ENCODE results near the gene RASGRP3. TPM values are rescaled to one million over a fixed set of nuclear protein-coding genes. Genes with fewer than 3 reads are reported as not detected.

Gene RASGRP3
- total RNA-seq, 1 experiment from 2014 or later: 0.34 TPM

GRCh38 chr2:33435518-33435917, 40.9 kb upstream of the RASGRP3 start:
- ChIA-PET POLR2A (ENCODE audit: low non-redundant PET) (no interaction called here), CTCF (no interaction called here)
- H3K9me3 ChIP-seq (ENCODE audit: low read depth, low read length, poor library complexity, severe bottlenecking): no peaks in the 10 kb centered on the region
- no peaks in the 10 kb centered on the region for H3K27me3 ChIP-seq (replicated peaks; ENCODE audit: insufficient read depth, low read depth, low read length, poor library complexity)
- no peaks in the 10 kb centered on the region for H3K36me3 ChIP-seq (ENCODE audit: insufficient read depth, low read length, poor library complexity, severe bottlenecking)
- no peak for DNase-seq (ENCODE audit: low spot score)
- BruUV-seq (replicated peaks): no TSS peak
- H3K4me1 ChIP-seq (ENCODE audit: insufficient read depth, low read length, poor library complexity, severe bottlenecking): no peaks in the 10 kb centered on the region
- intact Hi-C loops (cut with micrococcal nuclease; ENCODE audit: unreplicated experiment): no loop called here
- H3K4me3 ChIP-seq (ENCODE audit: low read depth, low read length, poor library complexity, severe bottlenecking): no peak overlapping the region
- TF ChIP-seq EZH2 (IDR thresholded peaks at IDR 0.05; ENCODE audit: borderline replicate concordance, low read depth, low read length, poor library complexity, severe bottlenecking): no peak
- TF ChIP-seq CTCF (conservative IDR thresholded peaks at IDR 0.05; ENCODE audit: low read depth, low read length): no peak
- H3K27ac ChIP-seq (ENCODE audit: low read depth, low read length, poor library complexity, severe bottlenecking): no peak overlapping the region

- H3K27me3 ChIP-seq (replicated peaks; ENCODE audit: insufficient read depth, low read depth, low read length, poor library complexity): no peaks in the 10 kb centered on the region
- TF ChIP-seq EZH2 (IDR thresholded peaks at IDR 0.05; ENCODE audit: borderline replicate concordance, low read depth, low read length, poor library complexity, severe bottlenecking): no peak
- no peak for TF ChIP-seq CTCF (conservative IDR thresholded peaks at IDR 0.05; ENCODE audit: low read depth, low read length)
- H3K9me3 ChIP-seq (ENCODE audit: low read depth, low read length, poor library complexity, severe bottlenecking): no peaks in the 10 kb centered on the region
- no peaks in the 10 kb centered on the region for H3K4me1 ChIP-seq (ENCODE audit: insufficient read depth, low read length, poor library complexity, severe bottlenecking)
- H3K27ac ChIP-seq (ENCODE audit: low read depth, low read length, poor library complexity, severe bottlenecking): no peak overlapping the region
- no peaks in the 10 kb centered on the region for H3K36me3 ChIP-seq (ENCODE audit: insufficient read depth, low read length, poor library complexity, severe bottlenecking)
- no peak for DNase-seq (ENCODE audit: low spot score)
- no TSS peak for BruUV-seq (replicated peaks)
- ChIA-PET CTCF (no interaction called here), POLR2A (ENCODE audit: low non-redundant PET) (no interaction called here)
- intact Hi-C loops (cut with micrococcal nuclease; ENCODE audit: unreplicated experiment): no loop called here
- H3K4me3 ChIP-seq (ENCODE audit: low read depth, low read length, poor library complexity, severe bottlenecking): no peak overlapping the region
These were observed 40.4 kb upstream of the RASGRP3 start for GRCh38 chr2:33436083-33436482.

- H3K36me3 ChIP-seq (ENCODE audit: insufficient read depth, low read length, poor library complexity, severe bottlenecking): no peaks in the 10 kb centered on the region
- ChIA-PET POLR2A (ENCODE audit: low non-redundant PET) (no interaction called here), CTCF (no interaction called here)
- H3K4me3 ChIP-seq (ENCODE audit: low read depth, low read length, poor library complexity, severe bottlenecking): no peak overlapping the region
- intact Hi-C loops (cut with micrococcal nuclease; ENCODE audit: unreplicated experiment): no loop called here
- TF ChIP-seq CTCF (conservative IDR thresholded peaks at IDR 0.05; ENCODE audit: low read depth, low read length) (no peak), EZH2 (IDR thresholded peaks at IDR 0.05; ENCODE audit: borderline replicate concordance, low read depth, low read length, poor library complexity, severe bottlenecking) (no peak)
- no peak for DNase-seq (ENCODE audit: low spot score)
- no peak overlapping the region for H3K27ac ChIP-seq (ENCODE audit: low read depth, low read length, poor library complexity, severe bottlenecking)
- no peaks in the 10 kb centered on the region for H3K27me3 ChIP-seq (replicated peaks; ENCODE audit: insufficient read depth, low read depth, low read length, poor library complexity)
- H3K9me3 ChIP-seq (ENCODE audit: low read depth, low read length, poor library complexity, severe bottlenecking): no peaks in the 10 kb centered on the region
- no peaks in the 10 kb centered on the region for H3K4me1 ChIP-seq (ENCODE audit: insufficient read depth, low read length, poor library complexity, severe bottlenecking)
- no TSS peak for BruUV-seq (replicated peaks)
These were observed 39.2 kb upstream of the RASGRP3 start for GRCh38 chr2:33437297-33437696.
